ENCODE measurements around the gene IQSEC3.
A peak's percentile ranks its signal among the peaks of the same experiment; 100 is the strongest.
"Not testable (repeated sequence)": the region's sequence is repeated elsewhere in the genome, so short reads cannot be mapped to it uniquely, and the experiment has no call there.

Gene IQSEC3

GRCh38 chr12:131732-132495 lies 65.3 kb downstream of the IQSEC3 start:
- peaks cover 22% of the 10 kb centered on the region for H3K27me3 ChIP-seq (ENCODE audit: insufficient read depth, low read length)

GRCh38 chr12:133616-134232 lies 67.2 kb downstream of the IQSEC3 start:
- H3K9me3 ChIP-seq (ENCODE audit: low read length); H3K36me3 ChIP-seq (ENCODE audit: insufficient read depth, low read length); H2AFZ ChIP-seq (ENCODE audit: low read depth, low read length); H3K4me1 ChIP-seq (ENCODE audit: insufficient read depth, low read length); H3K4me3 ChIP-seq (ENCODE audit: low read length): not testable (repeated sequence)
- peaks cover 14% of the 10 kb centered on the region for H3K27me3 ChIP-seq (ENCODE audit: insufficient read depth, low read length)

More at GRCh38 chr12:131732-132495, 65.3 kb downstream of the IQSEC3 start:
- Histone ChIP-seq H3K36me3 (ENCODE audit: insufficient read depth, low read length) (no peaks in the 10 kb centered on the region), H3K4me3 (ENCODE audit: low read length) (no peak overlapping the region), H3K4me1 (ENCODE audit: insufficient read depth, low read length) (no peaks in the 10 kb centered on the region), H3K9me3 (ENCODE audit: low read length) (no peaks in the 10 kb centered on the region), H2AFZ (ENCODE audit: low read depth, low read length) (no peak overlapping the region)

GRCh38 chr12:135138-135537 lies 68.6 kb downstream of the IQSEC3 start:
- Histone ChIP-seq H3K9me3 (ENCODE audit: low read length) (peaks cover 3% of the 10 kb centered on the region), H2AFZ (ENCODE audit: low read depth, low read length) (no peak overlapping the region), H3K27me3 (ENCODE audit: insufficient read depth, low read length) (peaks cover 26% of the 10 kb centered on the region), H3K4me3 (ENCODE audit: low read length) (no peak overlapping the region), H3K36me3 (ENCODE audit: insufficient read depth, low read length) (no peaks in the 10 kb centered on the region), H3K4me1 (ENCODE audit: insufficient read depth, low read length) (no peaks in the 10 kb centered on the region)

- H3K4me3 ChIP-seq (ENCODE audit: low read length), result no peak overlapping the region
- H3K4me1 ChIP-seq (ENCODE audit: insufficient read depth, low read length), result no peaks in the 10 kb centered on the region
- H3K36me3 ChIP-seq (ENCODE audit: insufficient read depth, low read length), result no peaks in the 10 kb centered on the region
- peaks cover 41% of the 10 kb centered on the region for H3K27me3 ChIP-seq (ENCODE audit: insufficient read depth, low read length)
- H3K9me3 ChIP-seq (ENCODE audit: low read length), result peaks cover 3% of the 10 kb centered on the region
- H2AFZ ChIP-seq (ENCODE audit: low read depth, low read length), result no peak overlapping the region
Observed at GRCh38 chr12:138171-138897, 71.8 kb downstream of the IQSEC3 start.

GRCh38 chr12:138898-139534 lies 72.4 kb downstream of the IQSEC3 start:
- Histone ChIP-seq H3K27me3 (ENCODE audit: insufficient read depth, low read length) (peaks cover 41% of the 10 kb centered on the region), H3K36me3 (ENCODE audit: insufficient read depth, low read length) (no peaks in the 10 kb centered on the region), H2AFZ (ENCODE audit: low read depth, low read length) (no peak overlapping the region), H3K4me1 (ENCODE audit: insufficient read depth, low read length) (peaks cover 4% of the 10 kb centered on the region), H3K4me3 (ENCODE audit: low read length) (no peak overlapping the region), H3K9me3 (ENCODE audit: low read length) (peaks cover 3% of the 10 kb centered on the region)

- Histone ChIP-seq H3K9me3 (ENCODE audit: low read length) (peaks cover 3% of the 10 kb centered on the region), H3K4me3 (ENCODE audit: low read length) (no peak overlapping the region), H3K27me3 (ENCODE audit: insufficient read depth, low read length) (peaks cover 41% of the 10 kb centered on the region), H3K36me3 (ENCODE audit: insufficient read depth, low read length) (no peaks in the 10 kb centered on the region), H2AFZ (ENCODE audit: low read depth, low read length) (no peak overlapping the region), H3K4me1 (ENCODE audit: insufficient read depth, low read length) (peaks cover 10% of the 10 kb centered on the region)
Observed at GRCh38 chr12:139585-139984, 73.0 kb downstream of the IQSEC3 start.

- Histone ChIP-seq H3K36me3 (ENCODE audit: insufficient read depth, low read length) (no peaks in the 10 kb centered on the region), H3K27me3 (ENCODE audit: insufficient read depth, low read length) (peaks cover 41% of the 10 kb centered on the region), H3K4me3 (ENCODE audit: low read length) (no peak overlapping the region), H2AFZ (ENCODE audit: low read depth, low read length) (no peak overlapping the region), H3K9me3 (ENCODE audit: low read length) (peaks cover 3% of the 10 kb centered on the region), H3K4me1 (ENCODE audit: insufficient read depth, low read length) (peaks cover 11% of the 10 kb centered on the region)
Observed at GRCh38 chr12:140162-140561, 73.6 kb downstream of the IQSEC3 start.

- Histone ChIP-seq H3K27me3 (ENCODE audit: insufficient read depth, low read length) (peaks cover 33% of the 10 kb centered on the region), H3K4me1 (ENCODE audit: insufficient read depth, low read length) (peaks cover 11% of the 10 kb centered on the region), H3K36me3 (ENCODE audit: insufficient read depth, low read length) (no peaks in the 10 kb centered on the region)
Observed at GRCh38 chr12:143964-144649, 77.5 kb downstream of the IQSEC3 start.

GRCh38 chr12:144650-145284 lies 78.2 kb downstream of the IQSEC3 start:
- Histone ChIP-seq H2AFZ (ENCODE audit: low read depth, low read length) (peak overlapping the region; percentile 66), H3K4me1 (ENCODE audit: insufficient read depth, low read length) (peaks cover 11% of the 10 kb centered on the region), H3K27me3 (ENCODE audit: insufficient read depth, low read length) (peaks cover 27% of the 10 kb centered on the region), H3K4me3 (ENCODE audit: low read length) (peak overlapping the region; percentile 1), H3K36me3 (ENCODE audit: insufficient read depth, low read length) (no peaks in the 10 kb centered on the region), H3K9me3 (ENCODE audit: low read length) (no peaks in the 10 kb centered on the region)

More at GRCh38 chr12:143964-144649, 77.5 kb downstream of the IQSEC3 start:
- peak overlapping the region; percentile 66 for H2AFZ ChIP-seq (ENCODE audit: low read depth, low read length)
- peaks cover 2% of the 10 kb centered on the region for H3K9me3 ChIP-seq (ENCODE audit: low read length)
- H3K4me3 ChIP-seq (ENCODE audit: low read length), result peak overlapping the region; percentile 1

GRCh38 chr12:145369-145960 lies 78.9 kb downstream of the IQSEC3 start:
- peaks cover 21% of the 10 kb centered on the region for H3K27me3 ChIP-seq (ENCODE audit: insufficient read depth, low read length)
- H3K4me3 ChIP-seq (ENCODE audit: low read length), result no peak overlapping the region
- H3K9me3 ChIP-seq (ENCODE audit: low read length), result no peaks in the 10 kb centered on the region
- no peak overlapping the region for H2AFZ ChIP-seq (ENCODE audit: low read depth, low read length)
- H3K36me3 ChIP-seq (ENCODE audit: insufficient read depth, low read length), result no peaks in the 10 kb centered on the region
- H3K4me1 ChIP-seq (ENCODE audit: insufficient read depth, low read length), result peaks cover 11% of the 10 kb centered on the region

GRCh38 chr12:147242-147641 lies 80.7 kb downstream of the IQSEC3 start:
- peaks cover 12% of the 10 kb centered on the region for H3K27me3 ChIP-seq (ENCODE audit: insufficient read depth, low read length)
- H3K4me1 ChIP-seq (ENCODE audit: insufficient read depth, low read length), result peaks cover 11% of the 10 kb centered on the region

More at GRCh38 chr12:147242-147641, 80.7 kb downstream of the IQSEC3 start:
- Histone ChIP-seq H2AFZ (ENCODE audit: low read depth, low read length) (no peak overlapping the region), H3K36me3 (ENCODE audit: insufficient read depth, low read length) (no peaks in the 10 kb centered on the region), H3K4me3 (ENCODE audit: low read length) (no peak overlapping the region), H3K9me3 (ENCODE audit: low read length) (no peaks in the 10 kb centered on the region)

Measured in neuron (in vitro differentiated cells).